SU-DHL-6 (cell line): ENCODE measurements around the gene CES4A.

Experiments
- CTCF ChIP-seq: fragments of 200-600 bp; sonication (generic); IDR thresholded peaks from one replicate; pipeline ENCODE4 v1.5.1; 2017; ENCODE audit warnings: antibody characterized with exemption, mild to moderate bottlenecking, low read length, moderate library complexity; ENCODE audit not compliant: insufficient read depth, poor library complexity, severe bottlenecking
- EZH2phosphoT487 ChIP-seq: fragments of 200-600 bp; sonication (generic), shearing (Covaris generic); conservative IDR thresholded peaks from 2 replicates; pipeline ENCODE4 v1.6.1; 2018; ENCODE audit warnings: mild to moderate bottlenecking, antibody characterized with exemption, low read length, moderate library complexity, mixed read lengths

DNA sequence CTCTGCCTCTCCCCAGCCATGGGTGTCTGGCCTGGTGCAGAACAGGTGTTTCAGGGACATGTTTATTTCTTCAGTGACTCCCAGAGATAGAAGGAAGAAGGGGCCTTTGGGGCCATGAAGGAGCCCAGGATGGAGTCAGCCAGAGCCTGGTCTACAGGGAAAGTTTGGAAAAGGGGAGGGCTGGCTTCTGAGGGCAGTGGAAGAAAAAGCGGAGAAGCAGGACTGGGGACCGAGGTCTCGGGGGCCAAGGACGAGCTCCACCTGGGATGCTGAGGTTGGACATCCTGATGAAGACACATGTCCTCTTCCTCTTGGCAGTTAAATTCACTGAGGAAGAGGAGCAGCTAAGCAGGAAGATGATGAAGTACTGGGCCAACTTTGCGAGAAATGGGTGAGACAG lies 45.4 kb upstream of the CES4A start:
- TF ChIP-seq CTCF (no peak), EZH2phosphoT487 (no peak)
